ENCODE data around the gene MUL1. TPM values are rescaled to one million over a fixed set of nuclear protein-coding genes. Genes with fewer than 3 reads are reported as not detected.
A peak's percentile ranks its signal among the peaks of the same experiment; 100 is the strongest.

The MUL1 gene, protein sequence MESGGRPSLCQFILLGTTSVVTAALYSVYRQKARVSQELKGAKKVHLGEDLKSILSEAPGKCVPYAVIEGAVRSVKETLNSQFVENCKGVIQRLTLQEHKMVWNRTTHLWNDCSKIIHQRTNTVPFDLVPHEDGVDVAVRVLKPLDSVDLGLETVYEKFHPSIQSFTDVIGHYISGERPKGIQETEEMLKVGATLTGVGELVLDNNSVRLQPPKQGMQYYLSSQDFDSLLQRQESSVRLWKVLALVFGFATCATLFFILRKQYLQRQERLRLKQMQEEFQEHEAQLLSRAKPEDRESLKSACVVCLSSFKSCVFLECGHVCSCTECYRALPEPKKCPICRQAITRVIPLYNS
- 10 to 100 TPM; 21.6 to 25.0 (median 24.2) TPM for total RNA-seq

DNA sequence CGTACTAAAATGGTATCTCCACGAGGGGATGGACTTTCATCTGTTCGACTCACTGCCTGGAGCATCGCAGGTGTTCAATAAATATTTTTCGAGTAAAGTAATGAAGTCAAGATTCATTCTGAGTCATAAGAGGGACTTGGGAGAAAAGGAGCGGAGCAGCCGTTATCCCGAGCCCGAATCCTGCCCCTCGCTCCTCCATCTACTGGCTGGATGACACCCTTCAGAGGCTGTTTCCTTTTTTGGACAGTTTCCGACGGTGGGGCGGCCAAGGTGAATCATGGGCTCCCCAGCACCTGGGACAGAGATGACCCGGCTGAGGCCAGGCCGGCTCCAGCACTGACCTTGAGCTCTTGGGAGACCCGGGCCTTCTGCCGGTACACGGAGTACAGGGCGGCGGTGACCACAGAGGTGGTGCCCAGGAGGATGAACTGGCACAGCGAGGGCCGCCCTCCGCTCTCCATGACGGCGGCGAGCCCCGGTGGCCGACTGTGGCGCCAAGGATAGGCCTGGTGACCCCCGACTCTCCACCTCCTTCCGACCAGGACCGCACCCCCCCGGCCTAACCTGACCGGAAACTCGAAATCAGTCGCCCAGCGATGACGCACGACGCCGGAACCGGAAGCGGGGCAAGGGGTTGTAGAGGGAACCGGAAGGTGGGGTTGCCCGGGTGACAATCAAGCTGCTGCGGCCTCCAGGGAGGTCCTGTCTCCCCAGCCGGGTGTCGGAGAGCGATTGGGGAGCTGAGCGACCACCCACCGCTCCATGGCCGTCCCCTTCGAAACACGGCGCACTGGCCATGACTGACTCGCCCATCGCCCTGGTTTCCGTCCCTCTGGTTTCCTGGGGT lies at the start of gene MUL1:
Gene MUL1 (minus strand): TSS at position 588 of the 847 bp plus-strand sequence. CDS start 127 bp downstream, at position 461.
- Mint-ChIP-seq H3K27me3 (ENCODE audit: low read depth) (peaks cover 1% of the 10 kb centered on the region), H3K4me3 (peak within 1 kb of the TSS; percentile 91), H3K4me1 (ENCODE audit: low read depth) (peaks cover 28% of the 10 kb centered on the region), H3K36me3 (ENCODE audit: insufficient read depth) (peaks cover 7% of the 10 kb centered on the region), H3K9me3 (no peaks in the 10 kb centered on the region)
- ATAC-seq, result peak; percentile 96 to 97
- DNase-seq, result peak; percentile 92

GRCh38 chr1:20555758-20556120 lies 47.8 kb upstream of the MUL1 start:
- no peak for DNase-seq
- Mint-ChIP-seq H3K9me3 (no peaks in the 10 kb centered on the region), H3K4me3 (no peak overlapping the region), H3K27me3 (ENCODE audit: low read depth) (peaks cover 38% of the 10 kb centered on the region), H3K4me1 (ENCODE audit: low read depth) (peaks cover 2% of the 10 kb centered on the region), H3K36me3 (ENCODE audit: insufficient read depth) (no peaks in the 10 kb centered on the region)
- ATAC-seq, result no peak

GRCh38 chr1:20555025-20555757 lies 47.2 kb upstream of the MUL1 start:
- Mint-ChIP-seq H3K9me3 (no peaks in the 10 kb centered on the region), H3K4me3 (no peak overlapping the region), H3K36me3 (ENCODE audit: insufficient read depth) (no peaks in the 10 kb centered on the region), H3K27me3 (ENCODE audit: low read depth) (peaks cover 37% of the 10 kb centered on the region), H3K4me1 (ENCODE audit: low read depth) (peaks cover 2% of the 10 kb centered on the region)
- ATAC-seq (no peak), DNase-seq (no peak)

GRCh38 chr1:20552728-20553445 lies 44.9 kb upstream of the MUL1 start:
- ATAC-seq (no peak), DNase-seq (no peak)
- Mint-ChIP-seq H3K9me3 (no peaks in the 10 kb centered on the region), H3K27me3 (ENCODE audit: low read depth) (peaks cover 39% of the 10 kb centered on the region), H3K36me3 (ENCODE audit: insufficient read depth) (no peaks in the 10 kb centered on the region), H3K4me3 (no peak overlapping the region), H3K4me1 (ENCODE audit: low read depth) (peaks cover 2% of the 10 kb centered on the region)

- no peak for DNase-seq
- H3K4me1 Mint-ChIP-seq (ENCODE audit: low read depth), result peaks cover 2% of the 10 kb centered on the region
- peaks cover 39% of the 10 kb centered on the region for H3K27me3 Mint-ChIP-seq (ENCODE audit: low read depth)
- no peaks in the 10 kb centered on the region for H3K9me3 Mint-ChIP-seq
- H3K4me3 Mint-ChIP-seq, result no peak within 1 kb of the TSS
- no peaks in the 10 kb centered on the region for H3K36me3 Mint-ChIP-seq (ENCODE audit: insufficient read depth)
- peak in 1 of 2 donors; percentile 17 for ATAC-seq
Measured at GRCh38 chr1:20551945-20552727, 44.2 kb upstream of the MUL1 start, which contains the start of gene FAM43B. Gene FAM43B, plus strand, starts transcription at chr1:20552573. Its CDS starts 401 bp downstream, at chr1:20552974.

DNA sequence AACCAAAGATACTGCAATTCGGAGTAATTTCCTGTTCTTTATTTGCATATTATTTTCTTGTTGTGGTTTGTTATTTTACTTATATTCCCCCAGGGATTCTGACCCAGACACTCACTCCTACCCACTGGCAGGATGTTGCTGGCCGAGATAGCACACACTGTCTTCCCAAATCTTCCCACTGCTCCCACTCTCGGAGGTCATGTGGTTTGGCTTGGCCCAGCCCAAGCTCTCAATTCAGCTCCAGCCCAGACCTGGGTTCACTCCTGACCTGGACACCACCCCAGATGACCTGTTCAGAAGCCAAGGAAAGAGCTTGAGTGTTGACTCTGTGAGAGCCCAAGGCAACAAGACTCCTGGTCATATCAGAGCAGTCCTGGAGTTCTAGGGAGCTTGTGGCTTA lies 43.2 kb upstream of the MUL1 start:
- Mint-ChIP-seq H3K4me1 (ENCODE audit: low read depth) (peaks cover 2% of the 10 kb centered on the region), H3K9me3 (no peaks in the 10 kb centered on the region), H3K36me3 (ENCODE audit: insufficient read depth) (no peaks in the 10 kb centered on the region), H3K27me3 (ENCODE audit: low read depth) (peaks cover 45% of the 10 kb centered on the region), H3K4me3 (no peak overlapping the region)
- ATAC-seq (no peak), DNase-seq (no peak)

DNA sequence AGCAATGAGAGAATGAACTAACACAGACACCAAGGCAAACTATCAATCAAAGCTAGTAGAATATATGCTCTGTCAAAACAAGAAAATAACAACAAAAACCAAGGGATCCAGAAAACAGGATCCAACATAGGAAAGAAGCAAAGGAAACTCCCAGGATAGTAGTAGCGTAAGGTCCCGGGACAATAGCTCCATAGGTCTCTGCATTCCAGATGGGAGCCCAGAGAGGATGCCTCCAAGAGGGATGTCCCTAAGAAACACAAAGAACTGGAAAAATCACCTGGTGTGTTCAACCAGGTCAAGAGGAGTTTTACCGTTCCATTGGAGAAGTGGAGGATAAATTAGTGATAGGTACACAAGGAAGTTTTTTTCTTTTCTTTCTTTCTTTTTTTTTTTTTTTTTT lies 38.7 kb upstream of the MUL1 start:
- H3K27me3 Mint-ChIP-seq (ENCODE audit: low read depth), result peaks cover 34% of the 10 kb centered on the region
- no peak for DNase-seq
- no peaks in the 10 kb centered on the region for H3K4me1 Mint-ChIP-seq (ENCODE audit: low read depth)
- no peak overlapping the region for H3K4me3 Mint-ChIP-seq
- no peaks in the 10 kb centered on the region for H3K36me3 Mint-ChIP-seq (ENCODE audit: insufficient read depth)
- no peaks in the 10 kb centered on the region for H3K9me3 Mint-ChIP-seq
- ATAC-seq, result no peak

DNA sequence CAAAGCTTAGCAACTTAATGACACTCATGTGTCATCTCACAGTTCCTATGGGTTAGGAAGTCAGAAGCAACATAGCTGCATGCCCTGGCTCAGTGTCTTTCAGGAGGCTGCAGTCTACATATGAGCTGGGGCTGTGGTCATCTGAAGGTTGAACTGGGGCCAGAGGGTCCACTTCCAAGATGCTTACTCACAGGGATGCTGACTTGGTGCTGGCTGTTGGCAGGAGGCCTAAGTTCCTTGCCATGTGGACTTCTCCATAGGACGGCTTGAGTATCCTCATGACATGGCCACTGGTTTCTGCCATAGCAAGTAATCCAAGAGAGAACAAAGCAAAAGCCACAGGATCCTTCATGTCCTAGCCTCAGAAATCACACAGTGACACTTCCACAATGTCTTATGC lies 32.3 kb upstream of the MUL1 start:
- Mint-ChIP-seq H3K27me3 (ENCODE audit: low read depth) (peaks cover 30% of the 10 kb centered on the region), H3K4me1 (ENCODE audit: low read depth) (no peaks in the 10 kb centered on the region), H3K4me3 (no peak overlapping the region), H3K9me3 (no peaks in the 10 kb centered on the region), H3K36me3 (ENCODE audit: insufficient read depth) (no peaks in the 10 kb centered on the region)
- no peak for ATAC-seq
- no peak for DNase-seq

GRCh38 chr1:20538760-20539551 lies 31.0 kb upstream of the MUL1 start:
- H3K27me3 Mint-ChIP-seq (ENCODE audit: low read depth), result peaks cover 38% of the 10 kb centered on the region
- H3K4me3 Mint-ChIP-seq, result no peak overlapping the region

GRCh38 chr1:20538227-20538626 lies 30.3 kb upstream of the MUL1 start:
- Mint-ChIP-seq H3K27me3 (ENCODE audit: low read depth) (peaks cover 40% of the 10 kb centered on the region), H3K4me3 (no peak overlapping the region), H3K9me3 (no peaks in the 10 kb centered on the region), H3K4me1 (ENCODE audit: low read depth) (no peaks in the 10 kb centered on the region), H3K36me3 (ENCODE audit: insufficient read depth) (no peaks in the 10 kb centered on the region)
- ATAC-seq (no peak), DNase-seq (no peak)

More at GRCh38 chr1:20538760-20539551, 31.0 kb upstream of the MUL1 start:
- no peaks in the 10 kb centered on the region for H3K36me3 Mint-ChIP-seq (ENCODE audit: insufficient read depth)
- no peaks in the 10 kb centered on the region for H3K4me1 Mint-ChIP-seq (ENCODE audit: low read depth)
- DNase-seq (no peak), ATAC-seq (no peak)
- H3K9me3 Mint-ChIP-seq, result no peaks in the 10 kb centered on the region

GRCh38 chr1:20534659-20535417 lies 26.9 kb upstream of the MUL1 start:
- Mint-ChIP-seq H3K4me1 (ENCODE audit: low read depth) (no peaks in the 10 kb centered on the region), H3K4me3 (no peak overlapping the region), H3K27me3 (ENCODE audit: low read depth) (peaks cover 37% of the 10 kb centered on the region), H3K9me3 (no peaks in the 10 kb centered on the region), H3K36me3 (ENCODE audit: insufficient read depth) (no peaks in the 10 kb centered on the region)
- ATAC-seq (no peak), DNase-seq (no peak)

GRCh38 chr1:20533635-20534034 lies 25.7 kb upstream of the MUL1 start:
- Mint-ChIP-seq H3K27me3 (ENCODE audit: low read depth) (peaks cover 45% of the 10 kb centered on the region), H3K9me3 (no peaks in the 10 kb centered on the region), H3K4me1 (ENCODE audit: low read depth) (no peaks in the 10 kb centered on the region), H3K4me3 (no peak overlapping the region), H3K36me3 (ENCODE audit: insufficient read depth) (no peaks in the 10 kb centered on the region)
- DNase-seq (no peak), ATAC-seq (no peak)

Measured in activated T-cell treated with anti-CD3 and anti-CD28 coated beads, Interleukin-2, amount 50 U/mL, for 4 hours (primary cell).